OCI-M1 (cell line): ENCODE measurements around the gene PAK3.

ENCODE experiments used
- DNase-seq: peaks from one replicate; lab custom pipeline; 2025; lab: John Stamatoyannopoulos, UW

The PAK3 gene

DNA sequence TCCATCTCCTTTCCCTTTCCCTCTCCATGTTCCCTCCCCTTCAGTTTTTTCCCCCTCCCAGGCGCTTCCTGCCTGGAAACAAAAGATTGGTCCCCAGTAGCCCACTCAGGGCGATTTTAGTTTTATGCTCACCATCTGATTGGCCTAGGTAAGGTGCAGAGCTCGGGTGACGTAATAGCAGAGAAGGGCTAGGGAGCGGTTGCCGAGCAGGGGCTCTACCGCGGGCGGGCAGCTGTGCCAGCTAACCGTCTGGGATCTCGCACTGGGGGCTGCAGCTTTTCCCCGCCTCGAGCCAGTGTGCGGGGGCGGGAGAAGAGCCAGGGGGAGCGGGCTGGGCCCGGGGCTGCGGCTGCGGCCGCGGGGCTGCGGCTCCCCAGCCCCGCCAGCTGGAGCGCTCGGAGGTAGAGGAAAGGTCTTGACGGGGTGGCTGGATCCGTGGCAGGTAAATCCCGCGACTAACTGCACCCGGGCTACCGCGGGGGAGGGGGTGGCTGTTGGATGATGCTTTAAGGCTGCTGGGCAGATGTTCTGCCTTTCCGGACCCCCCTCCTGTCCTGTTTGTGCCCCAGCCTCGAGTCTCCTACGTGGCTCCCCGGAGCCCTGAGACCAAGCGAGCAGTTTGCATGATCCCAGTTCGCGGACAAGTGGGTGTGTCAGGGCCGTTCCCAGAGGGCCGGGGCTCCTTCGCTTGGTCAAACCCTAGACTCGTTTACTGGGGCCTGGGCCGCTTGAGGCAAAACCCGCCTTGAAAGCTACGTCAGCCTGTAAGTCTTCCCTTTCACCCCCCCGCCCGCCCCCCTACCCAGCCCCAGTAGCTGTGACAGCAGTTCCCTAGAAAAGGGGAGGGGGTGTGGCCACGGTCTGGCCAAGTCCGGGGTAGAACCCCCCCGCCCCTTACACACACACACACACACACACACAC, at the start of gene PAK3:
Gene PAK3, plus strand, starts transcription at position 218 of the 922 bp plus-strand sequence. CDS start 26,913 bp downstream, outside the sequence.
- DNase-seq: no peak

DNA sequence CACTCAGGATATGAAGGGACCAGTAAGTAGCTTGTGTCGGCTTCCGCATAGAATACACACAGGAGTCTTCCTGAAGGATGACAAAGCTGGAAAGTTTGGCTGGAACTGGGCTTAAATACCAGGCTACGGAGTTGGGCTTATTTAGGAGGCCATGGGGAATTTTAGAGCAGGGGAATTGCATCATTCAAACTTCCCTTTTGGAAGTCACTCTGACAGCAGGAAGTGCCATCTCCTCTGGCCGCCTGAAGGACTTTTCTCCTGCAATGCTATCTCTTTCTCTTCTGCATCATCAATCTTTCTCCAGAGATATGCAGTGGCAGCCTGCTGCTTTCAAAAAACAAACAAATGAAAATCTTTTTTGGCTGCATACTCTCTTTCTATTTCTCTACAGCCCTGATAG, 48.4 kb upstream of the PAK3 start:
- DNase-seq: no peak

DNA sequence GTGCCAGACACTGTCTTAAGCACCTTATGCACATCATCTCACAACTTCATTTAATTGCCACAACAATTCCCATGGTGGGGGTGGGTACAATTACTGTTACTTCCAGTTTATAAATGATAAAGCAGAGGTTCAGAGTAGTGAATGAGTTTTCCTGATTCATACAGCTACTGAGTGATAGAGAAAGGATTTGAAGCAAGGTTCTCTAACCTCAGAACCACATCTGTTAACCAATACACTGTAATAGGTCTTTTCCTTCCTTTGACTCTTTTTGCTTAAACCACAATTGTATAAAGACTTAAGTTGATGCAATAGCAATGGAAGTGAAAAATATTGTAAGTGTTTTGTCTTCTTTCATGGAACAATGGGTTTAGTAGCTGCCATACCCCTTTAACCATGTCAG, 43.5 kb upstream of the PAK3 start:
- DNase-seq: no peak

DNA sequence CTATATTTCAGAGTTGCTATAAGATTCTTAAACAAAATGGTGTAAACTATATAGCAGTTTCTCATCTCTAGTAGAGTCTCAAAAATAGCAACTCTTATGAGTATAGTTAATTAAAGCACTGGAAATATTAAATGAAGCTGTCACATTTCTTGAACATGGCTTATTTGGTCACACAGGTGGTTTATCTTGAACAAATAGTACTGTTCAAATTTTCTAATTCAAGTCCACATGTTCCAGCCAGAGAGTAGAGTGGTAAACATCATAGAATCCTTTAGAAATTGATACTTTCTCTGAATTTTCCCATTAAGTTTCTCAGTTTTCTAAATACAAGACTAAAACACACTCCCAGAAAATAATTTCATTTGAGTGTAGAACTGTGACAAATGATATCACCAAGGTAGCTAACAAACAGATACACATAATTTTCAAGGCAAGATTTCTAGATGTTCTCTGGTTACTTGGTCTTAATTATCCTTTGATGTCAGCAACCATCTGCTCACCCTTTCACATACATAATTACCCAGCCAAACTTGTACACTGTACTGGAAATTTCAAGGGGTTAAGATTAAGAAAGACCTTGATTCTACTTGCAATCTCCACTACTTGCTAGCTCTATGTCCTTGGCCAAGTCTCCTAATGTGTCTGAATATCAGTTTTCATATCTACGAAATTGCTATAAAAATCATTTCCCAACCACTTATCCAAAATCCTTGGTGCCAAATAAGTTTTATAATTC, 24.3 kb upstream of the PAK3 start:
- DNase-seq: no peak

DNA sequence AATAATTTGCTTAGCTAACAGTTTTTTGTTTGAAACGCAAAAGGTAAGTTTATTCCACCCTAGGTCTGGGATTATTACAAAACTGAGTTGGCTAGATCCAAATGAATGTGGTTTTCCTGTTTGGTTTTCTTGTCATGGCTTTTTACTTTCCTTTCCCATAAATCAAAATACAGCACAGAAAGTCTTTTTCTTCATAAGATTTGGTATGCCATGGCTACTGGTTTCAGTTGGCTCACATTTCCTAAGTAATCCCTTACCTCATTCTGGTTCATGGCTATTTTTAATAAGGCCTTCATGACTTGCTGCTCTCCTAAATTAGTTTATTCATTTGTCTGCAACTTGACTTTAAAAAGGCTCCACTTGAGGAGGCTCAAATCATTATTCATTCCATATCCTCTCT, 12.9 kb upstream of the PAK3 start:
- DNase-seq: no peak

DNA sequence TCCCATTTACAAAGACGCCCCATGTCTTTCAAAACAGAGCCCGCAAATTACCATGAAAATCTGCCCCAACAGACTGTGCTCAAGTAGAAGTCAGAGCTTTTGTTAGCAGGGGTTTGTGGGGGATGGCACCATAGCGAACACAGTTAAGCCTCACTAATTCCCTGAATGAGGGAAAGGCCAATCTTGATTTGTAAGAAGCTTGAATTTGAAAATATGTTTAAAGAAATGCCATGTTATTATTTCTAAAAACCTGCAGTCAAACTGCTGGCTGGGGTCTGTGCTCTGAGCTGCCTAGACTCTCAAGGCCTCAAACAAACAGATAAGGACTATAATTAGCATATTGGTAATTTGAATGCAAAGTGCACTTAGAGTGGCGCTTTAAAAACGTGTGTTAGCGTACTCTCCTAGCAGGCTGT, 9.4 kb upstream of the PAK3 start:
- no peak for DNase-seq

DNA sequence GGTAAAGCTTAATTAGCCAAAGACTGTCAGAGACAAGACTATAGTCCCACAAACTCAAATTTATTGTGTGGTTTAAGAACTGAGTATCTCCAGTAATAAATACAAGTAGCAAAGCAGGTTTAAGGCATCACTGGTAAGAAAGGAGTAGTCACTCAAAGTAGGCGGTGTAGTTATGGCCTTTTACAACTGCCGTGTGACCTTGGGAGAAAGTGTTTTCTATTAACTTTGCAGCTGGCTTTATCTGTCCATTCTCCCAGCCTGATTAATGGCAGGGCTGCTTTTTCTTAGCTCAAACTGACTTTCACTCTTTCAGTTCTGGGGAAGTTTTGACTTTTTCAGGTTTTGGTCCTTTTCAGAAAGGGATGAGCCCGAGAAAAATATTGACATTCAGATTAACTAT, 7.4 kb upstream of the PAK3 start:
- no peak for DNase-seq

DNA sequence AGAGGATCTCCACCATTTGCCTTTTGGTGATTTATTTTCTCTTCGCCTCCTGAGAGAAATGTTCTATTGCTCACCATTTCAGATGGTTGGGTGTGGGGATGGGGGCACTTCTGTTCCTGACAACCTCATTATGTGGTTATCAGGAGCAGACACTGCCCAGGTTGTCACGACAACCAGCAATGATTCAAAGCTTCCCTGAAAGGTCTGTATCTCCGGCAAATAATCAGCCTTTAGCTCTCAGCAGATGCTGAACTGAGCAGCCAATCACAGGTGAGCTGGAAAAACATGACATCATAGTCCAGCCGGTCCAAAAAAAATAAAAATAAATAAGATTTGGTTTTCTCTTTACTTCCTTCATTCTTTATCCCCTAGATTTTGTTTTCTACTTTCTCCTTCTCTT, 5.5 kb upstream of the PAK3 start:
- no peak for DNase-seq

DNA sequence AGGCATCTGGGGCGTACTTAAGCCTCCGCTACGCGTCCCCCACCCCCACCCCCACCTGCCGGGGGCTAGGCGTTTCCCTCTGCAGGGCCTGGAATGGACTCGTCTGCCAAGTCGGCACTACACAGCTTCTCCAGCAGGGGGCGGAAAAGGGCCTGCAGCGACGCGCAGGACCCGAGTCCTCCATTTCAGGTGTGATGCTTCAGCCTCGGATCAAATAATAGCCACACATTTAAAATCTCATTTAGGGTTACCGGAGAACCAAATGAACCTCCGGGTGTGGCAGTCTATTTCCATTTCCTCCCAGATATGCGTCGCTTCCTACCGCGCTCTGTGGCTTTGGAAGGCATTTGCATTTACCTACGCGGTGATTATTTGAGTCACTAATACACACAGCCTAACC, 2.9 kb downstream of the PAK3 start:
- DNase-seq: peak; percentile 50

DNA sequence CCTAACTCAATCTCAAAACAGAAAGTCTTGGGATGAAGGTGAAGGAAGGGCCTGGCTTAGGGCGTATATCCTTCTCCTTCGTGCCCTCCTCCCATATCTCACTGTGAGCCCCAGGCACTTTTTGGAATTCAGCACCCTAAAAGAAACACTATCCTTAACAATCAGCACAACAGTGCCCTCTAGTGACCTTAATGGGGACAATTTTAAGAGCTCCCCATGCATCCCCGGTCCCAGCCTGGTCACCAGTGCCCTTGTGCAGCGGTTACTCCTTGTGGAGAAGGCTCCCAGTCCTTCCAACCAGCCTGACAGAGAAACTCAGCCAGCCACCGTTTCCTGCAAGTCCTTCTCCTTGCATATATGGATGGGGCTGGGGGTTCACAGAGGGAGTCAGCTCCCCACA, 4.2 kb downstream of the PAK3 start:
- DNase-seq: peak; percentile 26

DNA sequence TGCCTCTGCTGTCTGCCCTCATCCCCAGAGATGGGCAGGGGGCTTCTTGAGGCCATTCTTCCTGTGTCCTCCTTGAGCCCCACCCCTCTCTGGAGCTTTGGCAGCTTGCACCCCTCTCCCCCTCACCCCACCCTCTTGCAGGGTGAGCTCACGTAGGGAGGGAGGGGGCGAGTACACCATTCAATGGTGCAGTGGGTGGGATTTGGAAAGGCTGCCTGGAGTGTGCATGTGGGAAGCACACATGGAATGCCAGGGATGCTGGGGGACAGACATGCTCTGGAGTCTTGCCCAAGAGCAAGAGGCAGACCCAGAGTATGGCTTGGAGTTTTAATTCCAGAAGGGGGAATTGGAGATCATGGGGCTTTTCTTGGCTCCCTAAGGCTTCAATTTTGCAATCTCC, 5.6 kb downstream of the PAK3 start:
- DNase-seq: no peak

DNA sequence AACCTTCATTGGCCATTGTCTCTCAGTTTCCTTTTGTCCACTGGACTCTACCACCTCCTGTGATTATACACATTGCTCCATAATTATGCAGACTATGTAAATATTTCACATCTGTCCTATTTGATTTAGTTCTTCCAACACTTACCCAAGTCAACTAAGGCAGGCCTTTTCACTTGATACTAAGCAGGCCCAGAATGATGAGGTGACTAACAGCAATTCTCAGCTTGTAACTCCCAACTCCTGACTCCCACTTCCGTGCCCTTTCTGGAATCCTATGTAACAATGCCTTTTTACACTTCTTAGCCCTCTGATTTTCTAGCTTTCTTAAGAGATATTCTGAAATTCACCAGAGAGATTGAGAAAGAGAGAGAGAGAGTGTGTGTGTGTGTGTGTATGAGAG, 6.6 kb downstream of the PAK3 start:
- DNase-seq: no peak

DNA sequence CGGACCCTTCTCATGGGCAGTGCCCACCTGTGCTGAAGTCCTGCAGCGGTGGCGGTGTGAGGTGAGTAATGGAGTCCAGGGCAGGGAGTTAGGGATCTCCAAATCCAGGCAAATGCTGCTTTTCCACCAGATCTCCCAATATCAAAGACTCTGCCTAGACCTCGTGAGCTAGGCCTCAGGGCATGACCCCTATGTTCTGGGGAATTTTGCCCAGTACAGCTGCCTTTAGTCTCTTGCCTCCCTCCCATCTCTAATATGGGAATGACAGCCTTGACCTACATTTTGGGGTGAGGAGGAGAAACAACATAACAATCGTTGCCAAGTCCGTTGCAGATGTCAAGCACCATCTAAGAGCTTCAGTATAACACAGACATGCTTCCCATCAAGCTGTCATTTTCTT, 7.3 kb downstream of the PAK3 start:
- DNase-seq: no peak

DNA sequence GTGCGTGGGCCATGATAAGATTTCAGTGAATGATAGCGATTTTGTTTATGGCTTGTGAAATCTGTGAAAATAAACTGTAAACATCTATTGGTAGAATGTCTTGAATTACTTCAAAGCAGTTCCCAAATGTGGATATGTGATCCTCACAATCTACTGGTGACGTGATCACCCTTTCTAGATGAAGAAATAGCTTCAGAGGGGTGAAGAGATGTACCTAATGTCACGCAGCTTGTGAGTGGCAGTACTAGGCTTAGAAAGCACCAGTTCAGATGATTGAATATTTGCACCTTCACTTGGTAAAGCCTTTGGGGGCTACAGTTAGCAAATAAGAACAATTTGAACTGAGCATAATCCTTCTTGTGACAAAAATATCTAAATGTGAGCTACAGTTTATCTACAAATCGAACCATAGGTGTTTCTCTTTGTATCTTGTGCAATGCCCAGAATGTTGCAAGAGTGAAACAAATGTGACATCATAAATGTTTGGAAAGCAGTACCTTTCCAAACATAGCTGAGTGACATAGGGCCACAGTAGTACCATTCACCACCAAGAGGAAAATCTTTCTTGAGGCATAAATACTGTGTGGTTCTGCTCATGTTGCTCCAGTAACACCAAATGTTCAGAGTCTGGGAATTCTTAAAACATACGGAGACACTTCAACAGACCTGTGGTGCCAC, 14.2 kb downstream of the PAK3 start:
- DNase-seq: no peak

DNA sequence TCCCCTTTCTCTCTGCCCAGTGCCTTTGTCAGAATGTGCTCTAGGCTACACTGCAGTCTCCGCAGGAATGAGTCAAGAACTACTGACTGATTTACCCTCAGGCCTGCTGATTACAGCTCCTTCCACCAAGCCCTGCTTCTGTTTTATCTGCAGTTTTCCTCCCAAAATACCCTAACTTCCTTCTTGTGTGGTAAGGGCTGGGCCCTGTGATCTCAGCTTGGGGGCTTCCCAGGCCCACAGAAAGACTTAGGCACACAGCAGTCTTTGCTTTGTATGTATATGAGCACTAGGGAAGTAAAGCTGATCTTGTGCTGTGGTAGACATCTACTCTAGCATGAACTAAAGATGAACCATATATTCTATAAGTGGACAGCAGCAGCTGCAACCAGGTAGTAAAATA, 18.8 kb downstream of the PAK3 start:
- no peak for DNase-seq

DNA sequence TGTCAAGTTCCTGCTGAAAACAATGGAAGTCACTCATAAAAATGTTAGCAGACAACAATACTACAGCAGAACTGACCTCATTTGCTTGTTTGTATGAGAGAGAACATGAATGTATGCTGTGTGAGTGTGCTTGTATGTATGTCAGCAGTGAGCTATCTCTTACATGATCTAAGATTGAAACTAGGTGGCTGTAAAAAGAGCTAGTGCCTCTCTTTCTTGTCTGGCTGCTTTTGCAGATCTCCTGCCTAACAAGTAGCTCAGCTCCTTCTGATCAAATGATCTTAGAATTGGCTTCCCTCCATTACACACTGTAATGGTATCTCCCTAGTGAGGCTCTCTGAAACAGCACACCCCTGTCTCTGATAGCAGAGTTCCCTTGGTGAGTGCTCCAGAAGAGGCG, 20.7 kb downstream of the PAK3 start:
- DNase-seq: no peak

DNA sequence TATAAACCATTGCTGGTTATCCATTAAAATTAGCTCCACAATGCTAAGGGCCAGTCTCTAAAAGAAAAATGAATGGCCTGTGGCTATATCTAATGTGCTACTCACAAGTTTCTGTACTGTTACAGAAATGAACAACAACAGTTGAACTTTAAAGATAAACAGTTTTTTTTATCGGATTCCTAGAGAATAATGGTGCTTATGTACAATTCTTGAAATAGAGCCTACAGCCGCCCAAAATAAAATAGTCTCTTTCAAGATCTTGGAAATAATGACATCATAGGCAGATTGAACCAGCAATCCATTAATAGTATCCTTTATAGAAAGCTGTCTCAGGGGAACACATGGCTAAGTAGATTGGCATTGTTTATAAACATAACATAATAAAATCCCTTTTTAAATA, 23.4 kb downstream of the PAK3 start:
- no peak for DNase-seq

DNA sequence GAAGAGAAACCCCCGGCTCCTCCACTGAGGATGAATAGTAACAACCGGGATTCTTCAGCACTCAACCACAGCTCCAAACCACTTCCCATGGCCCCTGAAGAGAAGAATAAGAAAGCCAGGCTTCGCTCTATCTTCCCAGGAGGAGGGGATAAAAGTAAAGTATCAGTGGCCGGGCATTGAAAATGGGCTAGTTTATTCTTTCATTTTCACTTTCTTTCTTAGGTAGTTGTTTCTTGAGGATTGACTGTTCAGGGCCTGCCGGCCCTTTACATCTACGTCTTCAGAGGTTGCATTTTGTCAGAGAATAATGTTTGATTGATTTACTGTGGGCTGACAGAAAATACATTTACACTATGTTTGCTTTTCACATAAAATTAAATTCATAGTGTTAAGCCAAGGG, 27.1 kb downstream of the PAK3 start:
- peak; percentile 63 for DNase-seq

DNA sequence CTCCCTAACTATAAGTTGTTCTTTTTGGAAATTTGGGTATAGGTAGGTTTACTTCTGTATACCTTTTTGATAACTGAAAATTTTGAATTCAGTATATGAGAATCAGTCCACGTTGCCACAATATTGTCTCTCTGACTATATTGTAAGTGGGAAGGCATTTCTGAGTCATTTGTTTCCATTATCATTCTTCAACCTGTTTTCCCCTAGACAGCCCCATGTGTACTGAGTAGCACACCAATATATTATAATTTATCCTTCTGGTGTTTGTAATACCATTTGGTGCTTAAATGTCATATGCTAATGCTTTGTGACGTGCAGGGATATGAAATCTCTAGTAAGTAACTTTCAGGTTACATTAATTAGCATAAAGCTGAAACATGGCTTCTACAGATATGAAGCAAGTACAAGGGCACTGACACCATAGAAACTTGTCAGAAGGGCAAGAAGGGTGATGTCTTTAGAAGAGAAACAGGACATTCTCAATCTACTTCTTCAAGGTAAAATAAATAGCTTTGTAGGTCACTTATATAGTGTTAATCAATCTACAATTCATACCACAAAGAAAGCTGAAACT, 27.7 kb downstream of the PAK3 start:
- no peak for DNase-seq

DNA sequence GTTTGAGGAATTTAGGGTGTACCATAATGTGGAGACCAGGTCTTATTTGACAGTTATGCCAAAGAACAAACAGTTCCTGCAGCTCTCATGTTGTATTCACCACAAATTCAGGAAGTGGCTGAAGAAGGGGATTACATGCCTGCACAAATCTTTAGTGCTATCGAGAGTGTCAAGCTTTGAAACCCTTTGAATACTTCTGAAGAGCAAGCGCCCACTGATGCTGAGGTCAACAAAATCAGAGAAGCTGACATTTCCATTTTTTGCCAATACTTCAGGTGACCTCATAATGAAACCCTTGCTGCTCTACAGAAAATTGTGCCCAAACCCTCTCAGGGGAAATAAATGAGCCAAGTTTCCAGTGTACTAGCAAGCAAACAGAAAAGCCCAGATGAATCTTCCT, 28.4 kb downstream of the PAK3 start:
- DNase-seq: peak; percentile 11

DNA sequence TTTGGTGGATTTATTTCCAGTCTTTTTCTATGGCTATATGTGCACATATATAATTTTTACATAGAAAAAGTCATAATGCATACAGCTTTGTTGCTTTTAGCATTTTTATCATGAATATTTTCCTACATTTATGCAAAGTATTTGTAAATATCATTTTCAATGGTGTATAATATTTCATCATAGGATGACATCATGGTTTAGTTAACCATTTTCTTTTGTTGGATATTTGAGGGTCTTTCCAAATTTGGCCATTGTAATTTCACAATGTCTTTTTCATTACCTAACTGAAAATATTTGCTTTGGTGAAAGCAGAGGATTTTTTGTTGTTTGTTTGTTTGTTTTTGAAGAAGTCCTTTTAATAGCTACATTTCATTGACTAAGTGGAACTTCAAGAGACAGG, 31.0 kb downstream of the PAK3 start:
- DNase-seq: no peak

DNA sequence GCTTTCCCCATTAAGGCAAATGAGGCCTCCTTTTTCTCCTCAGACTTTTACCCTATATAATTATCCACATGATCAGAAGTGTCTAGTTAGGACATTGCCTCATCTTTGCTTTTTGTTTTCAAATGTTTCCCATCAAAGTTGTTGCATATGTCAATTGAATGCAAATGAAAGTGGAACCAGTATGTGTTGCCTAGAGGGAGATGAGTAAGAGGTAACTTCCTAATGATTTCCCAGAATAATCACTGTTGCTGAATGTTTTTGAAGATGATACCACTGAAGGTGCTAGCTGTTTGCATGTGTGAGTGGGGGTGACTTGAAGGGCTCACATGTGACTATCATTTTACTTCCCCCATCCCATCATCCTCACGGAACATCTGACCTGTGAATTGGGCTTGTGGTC, 33.9 kb downstream of the PAK3 start:
- DNase-seq: no peak

DNA sequence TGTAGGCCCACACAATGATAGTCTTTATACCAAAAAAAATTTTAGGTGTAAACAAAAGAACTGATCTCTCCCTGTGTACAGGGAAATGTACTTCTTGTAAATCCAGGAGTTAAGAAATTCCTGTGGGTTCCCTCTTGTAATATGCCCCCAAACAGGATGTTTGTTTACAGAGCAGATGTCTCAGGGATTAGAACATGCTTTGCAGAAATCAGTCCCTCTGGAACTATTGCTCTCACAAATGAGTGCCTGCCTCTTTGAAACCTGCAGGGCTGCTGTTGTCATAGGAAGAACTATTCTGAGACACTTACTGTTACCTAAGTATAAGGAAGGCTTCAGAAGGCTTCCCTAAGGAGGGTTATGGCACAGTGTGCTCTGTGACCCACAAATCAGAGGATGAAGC, 35.6 kb downstream of the PAK3 start:
- no peak for DNase-seq
